PC-3 (cell line): ENCODE measurements around the gene DEFB132. TPM values are rescaled to one million over a fixed set of nuclear protein-coding genes. Genes with fewer than 3 reads are reported as not detected.

Source experiments
- ATAC-seq: fragments of 200-7000 bp; cut with Tn5 transposase; 2 replicates; pipeline ENCODE4 v1.9.1; 2020; ENCODE audit warnings: mild to moderate bottlenecking, moderate library complexity
- BruUV-seq: library from RNA; stranded (reverse); fragments of 400-500 nt; replicated peaks from 2 replicates; lab custom pipeline; 2021; lab: Mats Ljungman, UMichigan
- CTCF ChIA-PET: fragments of 300-600 bp; sonication (Branson Sonifier 250); formaldehyde crosslinking; loops from one replicate; lab custom pipeline; 2022; ENCODE audit warnings: antibody characterized with exemption; lab: Charles Lee
- POLR2A ChIA-PET: fragments of 300-600 bp; sonication (Branson Sonifier 250); formaldehyde crosslinking; loops from one replicate; lab custom pipeline; 2022; ENCODE audit warnings: antibody characterized with exemption; ENCODE audit not compliant: unreplicated experiment; lab: Charles Lee
- DNase-seq: peaks from one replicate; pipeline ENCODE4 v3.0.0-alpha.2; 2015
- H2AFZ ChIP-seq: fragments of 300-600 bp; sonication (generic); 2 replicates; pipeline ENCODE4 v1.6.0; 2016; ENCODE audit warnings: antibody characterized with exemption, low read length
- H3F3A ChIP-seq: fragments of 300-600 bp; sonication (generic); one replicate; pipeline ENCODE4 v1.6.0; 2017; ENCODE audit warnings: antibody characterized with exemption, low read length, control low read depth, mild to moderate bottlenecking; ENCODE audit not compliant: unreplicated experiment
- H3K27ac ChIP-seq: fragments of 300-600 bp; sonication (generic); 2 replicates; pipeline ENCODE4 v1.5.1; 2016; ENCODE audit warnings: mild to moderate bottlenecking, low read length
- H3K27me3 ChIP-seq: fragments of 300-600 bp; sonication (generic); 2 replicates; pipeline ENCODE4 v1.6.1; 2016; ENCODE audit warnings: low read length, mixed read lengths
- H3K36me3 ChIP-seq: fragments of 300-600 bp; sonication (generic); 2 replicates; pipeline ENCODE4 v1.6.1; 2016; ENCODE audit warnings: low read depth, mixed run types, low read length, mixed read lengths
- H3K4me1 ChIP-seq: fragments of 300-600 bp; sonication (generic); 2 replicates; pipeline ENCODE4 v1.5.1; 2016; ENCODE audit warnings: low read length; ENCODE audit not compliant: insufficient read depth
- H3K4me2 ChIP-seq: fragments of 300-600 bp; sonication (generic); 2 replicates; pipeline ENCODE4 v1.6.0; 2016; ENCODE audit warnings: low read length
- H3K4me3 ChIP-seq: fragments of 300-600 bp; sonication (generic); 2 replicates; pipeline ENCODE4 v1.5.1; 2016; ENCODE audit warnings: mild to moderate bottlenecking, low read length, mixed read lengths
- H3K79me2 ChIP-seq: fragments of 300-600 bp; sonication (generic); 2 replicates; pipeline ENCODE4 v1.6.1; 2017; ENCODE audit warnings: low read length, mixed read lengths
- H3K9ac ChIP-seq: fragments of 300-600 bp; sonication (generic); 2 replicates; pipeline ENCODE4 v1.6.0; 2016; ENCODE audit warnings: mild to moderate bottlenecking, low read length
- H3K9me2 ChIP-seq: fragments of 300-600 bp; sonication (generic); replicated peaks from 2 replicates; pipeline ENCODE4 v1.6.1; 2016; ENCODE audit warnings: mixed run types, low read length, mixed read lengths
- H3K9me3 ChIP-seq: fragments of 300-600 bp; sonication (generic); 2 replicates; pipeline ENCODE4 v1.6.1; 2016; ENCODE audit warnings: low read length, mixed read lengths
- H4K20me1 ChIP-seq: fragments of 300-600 bp; sonication (generic); 2 replicates; pipeline ENCODE4 v1.6.1; 2016; ENCODE audit warnings: low read length, mixed read lengths
- CTCF ChIP-seq: fragments of 300-600 bp; sonication (generic); conservative IDR thresholded peaks from 2 replicates; pipeline ENCODE4 v1.5.1; 2017; ENCODE audit warnings: antibody characterized with exemption, low read depth, mild to moderate bottlenecking, low read length
- EZH2 ChIP-seq: fragments of 300-600 bp; sonication (generic); IDR thresholded peaks from one replicate; pipeline ENCODE4 v1.6.1; 2017; ENCODE audit warnings: antibody characterized with exemption, mild to moderate bottlenecking, low read length; ENCODE audit not compliant: unreplicated experiment
- EZH2phosphoT487 ChIP-seq: fragments of 300-600 bp; sonication (generic); IDR thresholded peaks from 2 replicates; pipeline ENCODE4 v1.6.1; 2018; ENCODE audit warnings: mild to moderate bottlenecking, antibody characterized with exemption, low read length, borderline replicate concordance
- intact Hi-C: fragments of 100-400 bp; cut with micrococcal nuclease; formaldehyde crosslinking; loops from 2 replicates; pipeline ENCODE4 v1.9.0; 2023
- total RNA-seq: library from RNA; depleted of rRNA; stranded (reverse); fragments of >200 nt; gene quantifications from 2 replicates; pipeline ENCODE4 v1.2.3, GENCODE V29; 2014

DEFB132 gene
- total RNA-seq, 1 experiment from 2014 or later, result not detected

- no peaks in the 10 kb centered on the region for H3K4me1 ChIP-seq
- H4K20me1 ChIP-seq, result no peaks in the 10 kb centered on the region
- no peak within 1 kb of the TSS for H2AFZ ChIP-seq
- H3K4me3 ChIP-seq, result no peak within 1 kb of the TSS
- no peaks in the 10 kb centered on the region for H3K36me3 ChIP-seq
- DNase-seq (no peak), ATAC-seq (no peak)
- no peak within 1 kb of the TSS for H3K9ac ChIP-seq
- ChIA-PET POLR2A (interaction anchor here (0.6 kb wide), 1 partner anchor 72 kb away, joined by 44 read pairs; no protein-coding TSS in a partner anchor), CTCF (no interaction called here)
- peaks cover 41% of the 10 kb centered on the region for H3K27me3 ChIP-seq
- intact Hi-C loops, result no loop called here
- BruUV-seq, result no TSS peak
- H3K79me2 ChIP-seq, result no peaks in the 10 kb centered on the region
- no peak within 1 kb of the TSS for H3K27ac ChIP-seq
- no peaks in the 10 kb centered on the region for H3K9me3 ChIP-seq
- no peak within 1 kb of the TSS for H3K4me2 ChIP-seq
- TF ChIP-seq EZH2phosphoT487, result no peak
- no peak for TF ChIP-seq CTCF
- no peak for TF ChIP-seq EZH2
- H3K9me2 ChIP-seq, result no peaks in the 10 kb centered on the region
- no peaks in the 10 kb centered on the region for H3F3A ChIP-seq
Measured at GRCh38 chr20:226958-227357, 30.6 kb upstream of the DEFB132 start, which contains the start of gene DEFB129. Gene DEFB129 (plus strand): TSS chr20:227258. CDS start chr20:227289, 31 bp downstream.

GRCh38 chr20:227439-228105 is 30.0 kb upstream of the DEFB132 start:
- CTCF ChIA-PET, result no interaction called here
- Histone ChIP-seq H3K79me2 (no peaks in the 10 kb centered on the region), H3K27me3 (peaks cover 39% of the 10 kb centered on the region), H3F3A (no peaks in the 10 kb centered on the region), H3K9me2 (no peaks in the 10 kb centered on the region), H3K27ac (no peak overlapping the region), H3K36me3 (no peaks in the 10 kb centered on the region), H2AFZ (no peak overlapping the region), H3K9ac (no peak overlapping the region), H3K4me1 (no peaks in the 10 kb centered on the region), H3K4me2 (no peak overlapping the region), H3K9me3 (no peaks in the 10 kb centered on the region), H4K20me1 (no peaks in the 10 kb centered on the region), H3K4me3 (no peak overlapping the region)
- ATAC-seq (no peak), DNase-seq (no peak)
- POLR2A ChIA-PET, result no interaction called here
- BruUV-seq, result no TSS peak
- TF ChIP-seq CTCF (no peak), EZH2 (no peak), EZH2phosphoT487 (no peak)
- intact Hi-C loops, result no loop called here

DNA sequence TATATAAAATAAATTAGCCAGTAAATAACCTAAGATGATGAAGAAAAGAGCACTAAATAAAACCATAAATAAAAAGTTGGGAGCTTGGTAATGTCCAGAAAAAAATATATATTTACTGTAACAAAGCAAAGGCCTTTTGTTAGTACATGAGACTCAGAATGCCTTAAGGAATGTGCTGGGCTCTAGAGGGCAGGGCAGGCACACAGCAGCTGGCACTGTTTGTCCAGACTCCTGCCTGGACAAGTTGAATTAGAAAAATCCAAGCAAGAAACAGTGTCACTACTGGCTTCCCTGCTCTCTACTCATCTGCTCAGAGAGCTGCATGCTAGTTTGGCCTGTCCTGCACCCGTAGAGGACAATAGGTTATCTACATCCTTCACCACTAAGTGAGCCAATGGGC is 21.6 kb upstream of the DEFB132 start:
- no peak overlapping the region for H2AFZ ChIP-seq
- no peaks in the 10 kb centered on the region for H3K36me3 ChIP-seq
- peak; percentile 51 for DNase-seq
- H4K20me1 ChIP-seq, result no peaks in the 10 kb centered on the region
- H3K9ac ChIP-seq, result no peak overlapping the region
- no peak overlapping the region for H3K4me2 ChIP-seq
- ChIA-PET POLR2A (no interaction called here), CTCF (interaction anchor here (0.6 kb wide), 2 partner anchors 21 to 88 kb away, joined by 5 read pairs; no protein-coding TSS in a partner anchor)
- H3K9me2 ChIP-seq, result no peaks in the 10 kb centered on the region
- no TSS peak for BruUV-seq
- H3K4me3 ChIP-seq, result no peak overlapping the region
- no peaks in the 10 kb centered on the region for H3F3A ChIP-seq
- no peaks in the 10 kb centered on the region for H3K4me1 ChIP-seq
- intact Hi-C loops, result loop anchor here (2.0 to 5.0 kb wide), 2 partner anchors 31 to 91 kb away; partner anchors contain the start of gene SOX12
- H3K27ac ChIP-seq, result no peak overlapping the region
- TF ChIP-seq EZH2, result no peak
- peak; percentile 47; the same call in 1 of the 2 replicates for TF ChIP-seq CTCF
- TF ChIP-seq EZH2phosphoT487, result no peak
- no peaks in the 10 kb centered on the region for H3K79me2 ChIP-seq
- H3K27me3 ChIP-seq, result peaks cover 17% of the 10 kb centered on the region
- peak; percentile 80 for ATAC-seq
- no peaks in the 10 kb centered on the region for H3K9me3 ChIP-seq
